Sigmoid colon (tissue), 7 donors: ENCODE results near the gene SUGCT. TPM values are rescaled to one million over a fixed set of nuclear protein-coding genes. Genes with fewer than 3 reads are reported as not detected.
"Not testable (repeated sequence)": the region's sequence is repeated elsewhere in the genome, so short reads cannot be mapped to it uniquely, and the experiment has no call there.

Experiments used
- DNase-seq: peaks from one replicate; pipeline ENCODE4 v3.0.0-alpha.2; 2019
- H3K27ac ChIP-seq, 4 donors: fragments of 200-600 bp; sonication (generic); one replicate each; pipeline ENCODE4 v1.5.1; 2016 to 2019; ENCODE audit warnings: mild to moderate bottlenecking in 1 of 4
- H3K27me3 ChIP-seq, 3 donors: fragments of 200-600 bp; sonication (generic); one replicate each; pipeline ENCODE4 v1.5.1; 2019; ENCODE audit warnings: mild to moderate bottlenecking in 1 of 3
- H3K36me3 ChIP-seq, 4 donors: fragments of 200-600 bp; sonication (generic); one replicate each; pipeline ENCODE4 v1.5.1; 2016 to 2019
- H3K4me1 ChIP-seq, 4 donors: fragments of 200-600 bp; sonication (generic); one replicate each; pipeline ENCODE4 v1.5.1; 2017 to 2019
- H3K4me3 ChIP-seq, 4 donors: fragments of 200-600 bp; sonication (generic); one replicate each; pipeline ENCODE4 v1.5.1; 2017 to 2019; ENCODE audit warnings: mild to moderate bottlenecking in 2 of 4, moderate library complexity in 1 of 4
- H3K9me3 ChIP-seq, 4 donors: fragments of 200-600 bp in 3 of 4; sonication (generic) in 3 of 4; one replicate each; pipeline versions ENCODE4 v1.5.1 to v1.6.1; 2013 to 2019
- CTCF ChIP-seq, 4 experiments: fragments of 450-650 bp in 3 of 4; fragments of 200-600 bp in 1 of 4; IDR thresholded peaks; one replicate each; pipeline ENCODE4 v1.5.1; 2016 to 2019; ENCODE audit warnings: antibody characterized with exemption in 4 of 4, mild to moderate bottlenecking in 3 of 4, moderate library complexity in 2 of 4
- EP300 ChIP-seq, 4 donors: sonication (generic); formaldehyde crosslinking; IDR thresholded peaks; one replicate each; pipeline ENCODE4 v1.6.1; 2017; ENCODE audit warnings: antibody characterized with exemption in 4 of 4
- POLR2A ChIP-seq, 2 donors: fragments of 450-650 bp; IDR thresholded peaks; one replicate each; pipeline ENCODE4 v1.6.1; 2016; ENCODE audit warnings: antibody characterized with exemption in 2 of 2, mild to moderate bottlenecking in 2 of 2, moderate library complexity in 2 of 2
- POLR2AphosphoS5 ChIP-seq, 4 donors: sonication (generic); formaldehyde crosslinking; IDR thresholded peaks; one replicate each; pipeline ENCODE4 v1.6.1; 2017; ENCODE audit warnings: antibody characterized with exemption in 4 of 4
- WGBS, 2 donors: extraction: QIAGEN DNeasy Blood & Tissue Kit; methylation state at CpG; one replicate each; pipeline ENCODE4 v1.1.7; 2013; 5-methylcytosine and 5-hydroxymethylcytosine counted together
- intact Hi-C: fragments of 100-400 bp; cut with DNase I; formaldehyde crosslinking; loops from one replicate; pipeline ENCODE4 v1.15.1; 2023
- polyA plus RNA-seq, 3 donors: library from polyadenylated mRNA; stranded (reverse); fragments of 200-250 nt; gene quantifications; one replicate each; pipeline ENCODE4 v1.2.3, GENCODE V29; 2013
- total RNA-seq, 4 donors: library from RNA; depleted of rRNA; stranded (reverse); fragments of >200 nt; gene quantifications; one replicate each; pipeline ENCODE4 v1.1.0, GENCODE V29; 2016
- donor health status: healthy with polysubstance abuse.
- donor health status: Bipolar disorder and iron deficiency.
- donor health status: healthy.

SUGCT gene
- total and polyA plus RNA-seq, 7 donors = 2.3 to 25.9 (median 6.3) TPM

- intact Hi-C loops = no loop called here
- DNase-seq = no peak
- H3K27me3 ChIP-seq = no peaks in the 10 kb centered on the region
- no peaks in the 10 kb centered on the region for H3K9me3 ChIP-seq
- 50 to 81% methylated on average over 7 of the region's 7 CpGs for WGBS, 2 donors
- no peaks in the 10 kb centered on the region for H3K36me3 ChIP-seq
- TF ChIP-seq POLR2A (IDR thresholded peaks at IDR 0.05) = no peak
- no peak overlapping the region for H3K4me3 ChIP-seq
- H3K4me1 ChIP-seq = peaks cover 0 to 53% (median 26%) of the 10 kb centered on the region in 4 donors
- no peak overlapping the region for H3K27ac ChIP-seq
Measured at GRCh38 chr7:40598915-40599314, 464.1 kb downstream of the SUGCT start.

GRCh38 chr7:40599836-40600235 lies 465.0 kb downstream of the SUGCT start:
- H3K27me3 ChIP-seq = no peaks in the 10 kb centered on the region
- H3K36me3 ChIP-seq = no peaks in the 10 kb centered on the region
- peaks cover 0 to 47% (median 22%) of the 10 kb centered on the region in 4 donors for H3K4me1 ChIP-seq
- WGBS, 2 donors = 75 to 91% methylated on average over 5 of the region's 5 CpGs
- no peaks in the 10 kb centered on the region for H3K9me3 ChIP-seq
- H3K27ac ChIP-seq = peak overlapping the region in 1 of 4 donors; percentile 8
- intact Hi-C loops = loop anchor here (5.0 kb wide), 1 partner anchor 268 kb away; no protein-coding TSS in a partner anchor
- no peak for DNase-seq
- no peak overlapping the region for H3K4me3 ChIP-seq
- no peak for TF ChIP-seq EP300 (IDR thresholded peaks at IDR 0.05)
- no peak for TF ChIP-seq POLR2AphosphoS5 (IDR thresholded peaks at IDR 0.05)
- no peak for TF ChIP-seq POLR2A (IDR thresholded peaks at IDR 0.05)
- TF ChIP-seq CTCF (IDR thresholded peaks at IDR 0.05) = no peak

- not testable (repeated sequence) for DNase-seq, H3K27me3 ChIP-seq, H3K36me3 ChIP-seq, H3K9me3 ChIP-seq, H3K4me3 ChIP-seq, H3K27ac ChIP-seq
- WGBS, 2 donors = 87 to 90% methylated on average over 2 of the region's 2 CpGs
- intact Hi-C loops = loop anchor here (5.0 kb wide), 1 partner anchor 270 kb away; no protein-coding TSS in a partner anchor
- H3K4me1 ChIP-seq = peaks cover 0 to 26% (median 8%) of the 10 kb centered on the region in 4 donors
Measured at GRCh38 chr7:40602351-40602750, 467.5 kb downstream of the SUGCT start.

- no peak overlapping the region for H3K4me3 ChIP-seq
- DNase-seq = peak; percentile 60
- H3K9me3 ChIP-seq = no peaks in the 10 kb centered on the region
- no peaks in the 10 kb centered on the region for H3K36me3 ChIP-seq
- no peak for TF ChIP-seq EP300 (IDR thresholded peaks at IDR 0.05)
- peak in 2 of 4 experiments; percentile 29 to 45 for TF ChIP-seq CTCF (IDR thresholded peaks at IDR 0.05)
- H3K27ac ChIP-seq = no peak overlapping the region
- 37 to 48% methylated on average over 17 of the region's 17 CpGs for WGBS, 2 donors
- intact Hi-C loops = loop anchor here (5.0 kb wide), 1 partner anchor 273 kb away; no protein-coding TSS in a partner anchor
- no peaks in the 10 kb centered on the region for H3K27me3 ChIP-seq
- peaks cover 0 to 16% (median 6%) of the 10 kb centered on the region in 4 donors for H3K4me1 ChIP-seq
Measured at GRCh38 chr7:40604601-40605438, 470.0 kb downstream of the SUGCT start.

- TF ChIP-seq EP300 (IDR thresholded peaks at IDR 0.05) = no peak
- TF ChIP-seq POLR2A (IDR thresholded peaks at IDR 0.05) = no peak
- TF ChIP-seq POLR2AphosphoS5 (IDR thresholded peaks at IDR 0.05) = no peak
- no peak for TF ChIP-seq CTCF (IDR thresholded peaks at IDR 0.05)
- H3K27me3 ChIP-seq = no peaks in the 10 kb centered on the region
- H3K36me3 ChIP-seq = no peaks in the 10 kb centered on the region
- H3K4me3 ChIP-seq = no peak overlapping the region
- WGBS, 2 donors = 78 to 91% methylated on average over 5 of the region's 5 CpGs
- no peak for DNase-seq
- H3K9me3 ChIP-seq = no peaks in the 10 kb centered on the region
- no peaks in the 10 kb centered on the region for H3K4me1 ChIP-seq
- no peak overlapping the region for H3K27ac ChIP-seq
- intact Hi-C loops = no loop called here
Measured at GRCh38 chr7:40608321-40609075, 473.7 kb downstream of the SUGCT start.
